Right hindlimb (tissue), 1 donor: ENCODE results near the gene MSH3.
A peak's percentile ranks its signal among the peaks of the same experiment; 100 is the strongest.

ENCODE experiments used
- DNase-seq: peaks from one replicate; pipeline ENCODE4 v3.0.0-alpha.2; 2018

The MSH3 gene

DNA sequence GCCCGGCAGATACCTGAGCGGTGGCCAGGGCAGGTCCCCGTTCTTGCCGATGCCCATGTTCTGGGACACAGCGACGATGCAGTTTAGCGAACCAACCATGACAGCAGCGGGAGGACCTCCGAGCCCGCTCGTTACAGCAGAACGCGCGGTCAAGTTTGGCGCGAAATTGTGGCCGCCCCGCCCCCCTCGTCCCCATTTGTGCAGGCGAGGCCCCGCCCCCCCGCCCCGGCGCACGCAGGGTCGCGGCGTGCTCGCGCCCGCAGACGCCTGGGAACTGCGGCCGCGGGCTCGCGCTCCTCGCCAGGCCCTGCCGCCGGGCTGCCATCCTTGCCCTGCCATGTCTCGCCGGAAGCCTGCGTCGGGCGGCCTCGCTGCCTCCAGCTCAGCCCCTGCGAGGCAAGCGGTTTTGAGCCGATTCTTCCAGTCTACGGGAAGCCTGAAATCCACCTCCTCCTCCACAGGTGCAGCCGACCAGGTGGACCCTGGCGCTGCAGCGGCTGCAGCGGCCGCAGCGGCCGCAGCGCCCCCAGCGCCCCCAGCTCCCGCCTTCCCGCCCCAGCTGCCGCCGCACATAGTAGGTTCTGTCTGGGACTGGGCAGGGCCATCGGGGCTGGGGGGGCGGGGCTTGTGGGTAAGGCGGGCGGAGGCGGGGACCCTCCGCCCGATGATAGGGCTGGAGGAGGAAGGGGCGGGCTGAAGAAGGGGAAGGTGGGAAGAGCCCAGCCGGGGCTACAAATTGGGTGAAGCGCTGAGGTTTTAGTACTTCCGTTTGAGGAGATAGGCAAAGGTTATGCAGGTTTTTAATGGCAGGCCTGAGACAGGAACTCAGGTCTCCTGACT is at the start of gene MSH3, which contains the start of gene DHFR:
MSH3 (plus strand) TSS at position 262 of the 840 bp plus-strand sequence; CDS start at position 338, 76 bp downstream.
DHFR (minus strand) TSS at position 593 of the 840 bp plus-strand sequence; CDS start at position 99, 494 bp downstream.
- DNase-seq: peak; percentile 93

DNA sequence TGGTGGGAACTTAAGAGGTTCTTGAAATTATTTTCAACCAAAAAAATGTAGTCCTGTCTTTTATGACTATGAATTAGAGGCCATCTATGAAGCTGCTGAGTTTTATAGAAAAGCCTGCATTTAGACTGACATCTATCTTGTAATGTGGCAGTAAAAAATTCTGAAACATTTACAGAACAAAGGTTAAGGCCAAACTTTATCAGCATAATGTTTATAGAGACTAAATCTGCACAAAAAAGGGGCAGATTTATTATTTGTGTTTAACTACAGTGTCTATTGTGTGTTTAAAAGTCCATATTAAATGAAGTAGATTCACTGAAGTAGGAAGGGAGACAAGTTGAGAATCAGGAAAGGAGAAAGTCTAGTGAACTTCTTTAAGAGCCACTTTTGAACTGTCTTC is 47.1 kb upstream of the MSH3 start:
- no peak for DNase-seq

DNA sequence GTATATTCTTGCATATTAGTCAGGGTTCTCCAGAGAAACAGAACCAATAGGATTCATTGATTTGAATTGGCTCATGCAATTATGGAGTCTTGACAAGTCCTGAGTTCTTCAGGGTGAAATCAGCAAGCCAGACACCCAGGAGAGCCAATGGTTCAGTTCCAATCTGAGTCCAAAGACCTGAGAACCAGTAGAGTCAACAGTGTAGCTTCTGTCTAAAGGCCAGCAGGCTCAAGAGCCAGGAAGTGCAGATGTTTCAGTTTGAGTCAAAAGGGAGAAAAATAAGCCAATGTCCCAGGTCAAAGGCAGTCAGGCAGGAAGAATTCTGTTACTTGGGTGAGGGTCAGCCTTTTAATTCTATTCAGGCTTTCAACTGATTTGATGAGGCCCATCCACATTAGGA is 46.6 kb upstream of the MSH3 start:
- no peak for DNase-seq

DNA sequence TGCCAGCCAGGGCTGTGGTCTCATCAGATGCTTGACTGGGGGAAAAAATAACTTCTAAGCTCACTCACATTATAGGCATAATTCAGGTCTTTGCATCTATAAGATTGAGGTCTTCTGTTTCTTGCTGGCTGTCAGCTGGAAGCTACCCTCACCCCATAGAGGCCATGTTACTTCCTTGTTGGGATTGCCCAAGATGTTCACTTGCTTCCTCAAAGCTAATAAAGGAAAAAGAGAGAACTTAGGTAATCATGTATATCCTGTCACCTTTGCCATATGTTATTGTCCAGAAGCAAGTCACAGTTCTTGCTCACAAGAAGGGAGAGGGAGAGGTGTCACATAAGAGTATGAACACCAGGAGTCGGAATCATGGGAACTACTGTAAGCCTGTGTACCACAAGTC is 45.7 kb upstream of the MSH3 start:
- no peak for DNase-seq

DNA sequence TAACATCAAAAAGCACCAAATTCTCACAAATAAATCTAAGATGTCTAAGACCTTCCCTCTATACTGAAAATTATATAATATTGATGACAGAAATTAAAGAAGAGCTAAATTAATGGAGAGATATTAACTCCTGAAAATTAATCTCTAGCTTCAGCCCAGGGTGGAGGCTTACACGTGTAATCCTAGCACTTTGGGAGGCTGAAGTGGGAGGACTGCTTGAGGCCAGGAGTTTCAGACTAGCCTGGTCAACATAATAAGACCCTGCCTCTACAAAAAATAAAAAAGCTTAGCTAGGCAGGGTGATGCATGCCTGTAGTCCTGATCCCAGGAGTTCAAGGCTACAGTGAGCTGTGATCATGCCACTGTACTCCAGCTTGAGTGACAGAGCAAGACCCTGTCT is 44.8 kb upstream of the MSH3 start:
- DNase-seq: no peak

DNA sequence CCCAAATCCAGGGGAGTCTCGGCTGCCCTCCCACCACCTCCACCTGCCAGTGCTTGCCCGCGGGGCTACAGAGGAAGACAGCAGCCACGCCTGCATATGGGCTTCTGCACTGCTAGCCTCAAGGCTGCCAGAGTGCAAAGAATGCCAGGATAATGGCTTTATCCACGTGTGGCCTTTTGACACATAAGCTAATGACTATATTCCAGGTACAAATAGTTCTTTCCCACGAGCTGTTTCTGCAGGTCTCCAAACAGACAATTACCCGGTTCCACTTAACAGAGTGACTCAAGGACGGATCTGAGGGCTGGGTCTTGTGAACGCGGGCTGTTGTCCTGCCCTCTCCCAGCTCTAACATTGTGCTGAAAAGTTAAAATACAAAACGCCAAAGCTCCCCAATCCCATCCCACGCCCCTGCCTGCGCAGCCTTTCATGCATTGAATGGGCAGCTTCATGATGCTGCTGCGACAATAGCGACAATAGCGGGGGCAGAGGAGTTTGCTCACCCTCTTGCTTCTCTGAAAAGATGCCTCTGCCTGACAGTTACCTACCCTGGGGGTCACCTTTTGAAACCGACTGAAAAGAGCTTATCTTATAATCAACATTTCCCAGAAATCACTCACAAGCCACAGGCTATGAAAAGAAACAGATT is 39.1 kb upstream of the MSH3 start:
- no peak for DNase-seq

DNA sequence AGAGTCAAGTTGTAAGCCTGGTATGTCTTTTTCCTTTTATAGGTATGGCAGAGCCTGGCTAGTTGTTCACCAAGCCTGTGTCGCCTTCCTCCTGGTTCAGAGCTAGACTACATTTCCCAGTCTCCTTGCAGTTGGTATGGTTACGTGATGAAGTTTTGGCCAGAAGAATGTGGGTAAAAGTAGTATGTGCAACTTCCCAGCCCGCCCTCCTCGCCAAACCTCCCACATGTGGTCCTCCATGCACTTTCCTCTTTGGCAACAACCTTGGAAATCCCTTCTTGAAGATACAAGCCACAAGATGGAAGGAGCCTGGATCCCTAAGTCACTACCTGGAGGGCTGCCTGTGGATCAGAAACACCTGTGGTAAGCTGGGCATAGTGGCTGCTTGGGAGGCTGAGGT is 36.0 kb upstream of the MSH3 start:
- DNase-seq: no peak

DNA sequence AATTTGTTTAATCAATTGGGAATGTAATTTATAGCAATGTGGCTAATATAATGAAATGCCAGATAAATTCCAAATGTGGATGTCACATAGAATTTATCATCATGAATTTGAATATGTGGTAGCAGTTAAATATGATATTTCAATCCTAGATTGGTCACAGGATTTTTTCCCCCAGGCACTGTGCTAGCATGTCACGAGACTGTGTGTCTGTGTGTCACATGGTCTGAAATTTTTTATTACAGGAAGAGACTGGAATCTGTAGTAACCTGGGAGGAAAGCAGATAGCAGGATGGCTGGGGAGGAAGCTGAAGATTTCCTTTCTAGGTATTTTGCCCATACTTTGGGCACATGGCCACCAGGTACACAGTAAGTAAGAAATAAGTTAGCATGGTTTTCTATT is 35.4 kb upstream of the MSH3 start:
- DNase-seq: no peak

DNA sequence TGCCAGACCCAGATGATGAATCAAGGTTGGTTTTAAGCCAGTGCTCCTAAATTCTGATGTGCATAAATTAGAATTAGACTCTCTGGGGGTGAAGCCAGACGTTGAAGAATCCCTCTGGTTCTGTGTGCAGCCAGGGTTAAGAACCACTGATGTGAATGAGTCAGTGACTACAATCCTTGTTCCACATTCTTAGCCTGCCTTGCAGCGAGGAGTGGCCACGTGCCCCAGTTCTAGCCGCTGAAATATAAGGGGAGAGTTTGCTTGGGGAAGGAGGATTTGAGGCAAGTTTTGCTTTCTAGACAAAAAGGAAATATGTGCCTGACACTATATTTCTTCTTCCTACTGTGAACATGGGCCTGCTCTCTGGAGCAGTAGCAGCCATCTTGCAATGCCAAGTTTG is 34.2 kb upstream of the MSH3 start:
- DNase-seq: no peak

DNA sequence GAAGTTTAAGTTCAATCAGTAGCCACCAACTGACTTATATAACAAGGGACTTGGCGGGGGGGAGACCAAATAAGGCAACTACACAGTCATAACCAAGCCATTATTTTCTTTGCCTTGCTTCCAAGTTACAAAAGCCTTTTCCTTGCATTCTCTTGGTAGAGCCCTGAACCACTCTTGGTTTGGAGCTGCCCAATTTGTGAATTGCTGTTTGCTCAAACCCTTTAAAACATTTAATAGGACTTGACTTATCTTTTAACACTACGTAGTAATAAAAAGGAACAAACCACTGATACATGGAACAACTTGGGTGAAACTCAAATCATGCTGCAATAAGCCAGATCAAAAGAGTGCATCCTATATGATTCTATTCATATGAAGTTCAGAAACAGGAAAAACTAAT is 31.7 kb upstream of the MSH3 start:
- DNase-seq: no peak

DNA sequence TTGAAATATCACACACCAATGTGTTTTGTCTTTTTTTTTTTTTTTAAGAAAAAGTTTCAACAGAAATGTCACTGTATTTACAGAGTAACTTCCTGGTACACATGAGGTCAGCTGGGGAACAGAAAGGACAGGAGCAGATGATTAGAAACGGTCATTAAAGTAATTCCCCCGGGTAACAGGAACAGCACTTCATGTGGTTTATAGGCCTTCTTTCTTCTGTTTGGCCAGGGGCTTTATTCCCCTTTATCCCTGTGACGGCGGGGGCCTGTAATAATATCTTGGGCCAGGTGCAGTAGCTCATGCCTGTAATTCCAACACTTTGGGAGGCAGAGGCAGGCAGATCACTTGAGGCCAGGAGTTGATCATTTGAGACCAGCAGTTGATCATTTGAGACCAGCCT is 30.5 kb upstream of the MSH3 start:
- DNase-seq: no peak

DNA sequence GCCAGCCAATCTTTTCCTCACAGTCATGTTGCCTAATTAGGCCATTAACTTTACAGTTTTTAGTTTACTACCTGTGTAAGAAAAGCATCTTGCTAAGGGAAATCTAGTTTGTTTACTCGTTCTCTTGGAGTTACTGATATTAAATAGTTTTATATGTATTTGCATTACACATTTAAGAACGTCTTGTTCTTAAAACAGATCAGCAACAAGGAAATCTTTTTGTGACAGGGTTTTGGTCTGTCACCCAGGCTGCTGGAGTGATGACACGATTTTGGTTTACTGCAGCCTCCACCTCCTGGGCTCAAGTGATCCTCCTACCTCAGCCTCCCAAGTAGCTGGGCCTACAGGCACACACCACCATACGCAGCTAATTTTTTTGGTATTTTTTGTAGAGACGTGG is 29.2 kb upstream of the MSH3 start:
- no peak for DNase-seq

DNA sequence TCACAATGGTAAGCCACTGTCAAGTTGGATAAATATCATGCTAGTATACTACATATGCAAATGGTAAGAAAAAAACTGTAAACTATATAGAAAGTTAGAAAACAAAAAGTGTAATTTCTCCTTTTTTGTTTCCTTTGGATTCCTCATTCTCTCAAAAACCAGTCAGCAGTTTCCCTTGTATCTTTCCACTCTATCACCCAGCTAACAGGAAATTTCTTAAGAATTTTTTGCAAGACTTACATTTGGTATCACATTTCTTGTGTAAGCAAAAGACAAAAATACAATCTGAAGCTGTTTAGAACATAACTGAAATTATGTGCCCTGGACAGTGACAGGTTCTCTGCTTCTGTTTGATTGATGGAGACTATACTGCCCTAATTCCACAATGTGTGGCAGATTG is 25.2 kb upstream of the MSH3 start:
- no peak for DNase-seq

DNA sequence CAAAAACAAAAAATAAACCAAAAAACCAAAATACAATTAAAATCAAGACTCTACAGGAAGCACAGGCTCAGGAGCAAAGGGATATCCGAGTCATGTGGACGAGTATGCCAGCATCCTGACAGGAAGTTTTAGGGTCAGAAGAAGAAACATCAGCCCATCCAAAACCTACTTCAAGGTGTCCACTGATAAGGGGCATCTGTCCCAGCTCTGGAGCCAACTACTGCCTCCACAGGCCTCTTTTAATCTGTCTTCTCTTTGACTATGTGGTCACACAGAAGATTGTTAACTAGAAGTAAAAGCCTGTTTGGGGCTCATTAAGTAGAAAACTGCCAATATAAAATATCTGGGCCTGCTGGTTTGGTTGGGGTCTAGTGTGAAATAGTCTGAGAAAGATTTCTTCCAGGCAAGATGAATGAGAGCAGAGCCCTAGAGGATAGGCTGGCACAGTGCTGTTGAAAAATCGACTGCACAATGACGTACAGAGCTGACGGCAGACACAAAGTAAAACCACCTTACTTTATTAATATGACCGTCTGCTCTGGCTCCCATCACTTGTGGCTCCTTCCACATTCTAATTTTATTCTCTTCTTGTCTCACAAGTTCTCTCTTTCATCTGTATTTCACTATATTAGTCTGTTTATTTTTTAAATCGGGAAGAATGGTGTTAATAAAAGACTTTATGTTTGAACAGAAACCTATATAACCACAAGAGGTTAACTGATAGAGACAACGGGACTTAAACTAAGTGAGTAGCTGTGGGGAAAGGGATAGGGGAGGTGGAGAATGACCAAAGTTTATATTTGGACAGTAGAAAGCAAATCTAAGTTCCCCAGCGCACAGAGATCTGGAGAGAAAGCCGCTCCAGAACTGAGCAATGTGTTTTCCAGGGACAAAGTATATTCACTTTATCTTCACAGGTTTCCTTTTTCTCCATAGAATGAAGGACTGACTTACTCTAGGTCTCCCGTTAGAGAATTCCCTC is 22.9 kb upstream of the MSH3 start:
- no peak for DNase-seq

DNA sequence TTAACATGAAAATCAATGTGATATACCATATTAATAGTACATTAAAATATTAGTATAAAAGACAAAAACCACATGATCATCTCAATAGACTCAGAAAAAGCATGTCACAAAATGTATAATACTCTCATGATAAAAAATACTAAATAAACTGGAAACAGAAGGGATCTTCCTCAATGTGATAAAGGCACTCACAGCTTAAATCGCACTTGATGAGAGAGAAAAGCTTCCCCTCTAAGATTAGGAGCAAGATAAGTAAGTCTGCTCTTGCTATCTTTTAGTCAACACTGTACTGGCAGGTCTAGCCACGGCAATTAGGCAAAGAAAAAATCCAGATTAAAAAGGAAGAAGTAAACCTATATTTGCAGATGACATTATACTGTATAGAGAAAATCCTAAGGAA is 21.8 kb upstream of the MSH3 start:
- no peak for DNase-seq

DNA sequence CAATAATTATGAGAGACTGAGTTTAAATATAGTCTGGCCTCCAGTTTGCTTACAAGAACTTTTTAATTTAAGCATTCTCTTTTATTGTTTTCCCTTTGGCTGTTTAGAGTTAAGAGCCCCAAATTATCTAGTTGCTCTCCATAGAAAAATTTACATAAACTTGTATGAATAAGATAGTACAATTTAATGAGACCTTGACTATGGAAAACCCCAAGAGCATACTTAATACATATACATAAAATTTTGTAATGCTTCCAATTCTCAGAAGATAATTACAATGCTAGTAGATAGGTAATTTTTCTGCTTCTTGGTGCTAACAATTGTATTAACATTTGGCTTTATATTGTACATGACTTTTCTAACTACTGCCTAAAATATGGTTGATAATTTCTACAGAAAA is 20.3 kb upstream of the MSH3 start:
- no peak for DNase-seq

DNA sequence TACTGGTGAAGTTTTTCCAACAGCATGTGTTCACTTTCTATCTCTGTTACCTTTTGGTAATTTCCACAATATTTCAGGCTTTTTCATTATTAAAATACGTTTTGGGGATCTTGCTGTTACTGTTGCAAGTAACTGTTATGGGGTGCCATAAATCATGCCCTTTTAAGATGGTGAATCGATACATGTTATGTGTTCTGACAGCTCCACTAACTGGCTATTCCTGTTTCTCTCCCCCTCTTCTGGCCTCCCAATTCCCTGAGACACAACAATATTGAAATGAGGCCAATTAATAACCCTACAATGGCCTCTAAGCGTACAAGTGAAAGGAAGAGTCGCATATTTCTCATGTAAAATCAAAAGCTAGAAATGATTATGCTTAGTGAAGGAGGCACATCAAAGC is 13.1 kb upstream of the MSH3 start:
- no peak for DNase-seq

DNA sequence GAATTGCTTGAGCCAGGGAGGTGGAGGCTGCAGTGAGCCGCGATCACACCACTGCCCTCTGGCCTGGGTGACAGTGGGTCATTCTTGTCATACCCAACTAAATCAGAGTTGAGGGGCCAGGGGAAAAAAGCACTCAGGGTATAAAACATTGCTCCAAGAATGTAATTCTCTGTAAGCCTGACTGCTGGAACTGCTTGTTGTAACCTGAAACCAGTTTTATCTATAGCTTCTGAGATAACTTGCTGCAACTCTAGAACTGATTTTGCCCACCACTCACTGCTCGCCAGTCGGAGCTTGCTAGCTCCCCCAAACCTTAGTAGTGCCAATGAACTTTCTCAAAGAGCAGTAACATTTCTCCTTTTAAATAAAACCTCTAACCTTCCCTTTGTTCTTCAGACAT is 9.6 kb upstream of the MSH3 start:
- no peak for DNase-seq

DNA sequence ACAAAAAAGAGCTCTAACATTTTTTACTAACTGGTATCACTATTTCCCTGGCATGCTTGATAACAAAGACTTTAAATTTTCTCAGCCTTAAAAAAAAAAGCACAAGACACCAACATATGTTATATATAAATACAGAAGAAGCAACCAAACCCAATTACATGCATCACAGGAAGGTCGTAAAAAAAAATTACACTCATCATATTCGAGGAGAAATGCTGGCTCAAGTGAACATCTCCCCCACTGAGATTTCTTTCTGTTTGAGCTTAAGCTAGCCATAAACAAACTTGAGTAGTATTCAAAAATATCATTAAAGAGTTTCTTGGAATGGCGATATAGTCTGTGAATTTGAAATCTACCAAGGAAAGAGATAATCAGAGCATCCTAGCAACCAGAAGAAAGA is 7.5 kb upstream of the MSH3 start:
- no peak for DNase-seq

DNA sequence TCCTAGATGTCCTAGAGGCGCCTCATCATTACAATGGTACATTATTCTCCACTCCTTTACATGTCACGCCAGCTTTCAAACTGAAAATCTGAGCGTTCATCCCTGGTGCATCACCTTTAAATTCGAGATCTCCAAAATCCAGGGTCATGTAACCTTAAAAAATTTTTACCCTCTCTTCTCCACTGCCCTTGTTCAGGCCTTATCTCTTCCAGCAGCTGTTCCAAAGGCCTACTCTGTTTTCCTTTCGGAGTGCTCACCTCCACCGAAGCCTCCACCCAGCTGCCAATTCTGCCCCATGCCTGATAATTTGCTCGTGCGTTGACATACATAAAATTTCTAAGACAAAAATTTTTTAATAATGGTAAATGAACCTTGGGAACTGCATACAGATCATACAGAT is 950 bp upstream of the MSH3 start:
- no peak for DNase-seq

DNA sequence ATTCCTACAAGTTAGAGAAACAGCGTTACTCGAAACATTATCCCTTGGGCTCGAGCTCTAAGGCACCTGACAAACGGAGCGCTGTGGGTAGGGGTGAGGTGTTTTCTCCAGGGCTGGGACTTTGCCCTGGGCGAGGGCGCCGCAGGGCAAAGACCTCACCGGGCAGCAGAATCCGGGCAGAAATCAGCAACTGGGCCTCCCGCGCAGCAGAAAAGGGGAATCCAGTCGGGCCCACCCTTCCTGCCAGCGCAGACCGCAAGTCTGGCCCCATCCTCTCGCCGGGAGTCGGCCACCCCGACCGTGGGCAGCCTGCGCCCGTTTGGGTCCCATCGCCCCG is 430 bp upstream of the MSH3 start:
- DNase-seq: no peak

DNA sequence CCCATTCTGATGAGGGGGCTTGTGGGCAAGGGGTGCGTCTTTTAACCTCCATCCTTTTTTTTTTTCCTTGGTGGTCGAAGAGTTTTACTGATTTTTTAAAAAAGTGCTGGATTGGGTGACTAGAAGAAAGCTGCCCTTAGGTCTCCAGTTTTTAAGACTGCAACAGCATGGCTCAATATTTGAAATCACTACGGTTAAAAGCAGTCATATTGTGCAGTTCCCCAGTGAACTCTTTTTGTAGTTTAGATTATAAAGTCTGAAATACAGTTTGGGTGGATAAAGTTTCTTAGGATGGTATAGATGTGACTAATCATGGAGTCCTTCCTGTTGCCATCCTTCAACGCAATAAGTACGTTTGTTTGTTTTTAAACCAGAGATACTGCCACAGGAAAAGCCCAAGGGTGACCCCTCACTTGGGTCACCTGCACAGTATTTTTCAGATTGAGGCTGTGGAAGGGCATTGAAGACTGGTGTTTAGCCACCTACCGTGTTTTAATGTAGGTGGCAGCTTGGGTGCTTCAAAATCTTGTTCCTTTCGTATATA is 851 bp downstream of the MSH3 start:
- DNase-seq: no peak

DNA sequence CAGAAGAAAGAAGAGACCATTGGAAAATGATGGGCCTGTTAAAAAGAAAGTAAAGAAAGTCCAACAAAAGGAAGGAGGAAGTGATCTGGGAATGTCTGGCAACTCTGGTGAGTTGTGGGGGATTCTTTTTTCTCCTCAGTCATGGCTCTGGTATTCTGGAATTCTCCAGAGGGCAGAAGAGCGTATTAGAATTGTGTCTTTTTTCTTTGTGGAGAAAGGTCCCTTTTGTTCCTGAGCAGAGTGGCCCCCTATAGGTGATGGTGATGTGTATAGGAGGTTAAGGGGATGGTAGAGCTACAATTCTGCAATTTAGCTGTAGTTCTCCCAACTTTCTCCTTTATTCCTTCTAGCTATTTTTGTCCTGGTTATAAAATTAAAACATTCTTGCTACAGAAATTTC is 2.0 kb downstream of the MSH3 start:
- no peak for DNase-seq
